ENCODE measurements around the gene BLVRB.
A peak's percentile ranks its signal among the peaks of the same experiment; 100 is the strongest.
"Not testable (repeated sequence)": the region's sequence is repeated elsewhere in the genome, so short reads cannot be mapped to it uniquely, and the experiment has no call there.

BLVRB gene

GRCh38 chr19:40475878-40476644 is 10.5 kb upstream of the BLVRB start:
- not testable (repeated sequence) for DNase-seq

GRCh38 chr19:40474737-40475136 is 9.2 kb upstream of the BLVRB start:
- no peak for DNase-seq

GRCh38 chr19:40472516-40472915 is 7.0 kb upstream of the BLVRB start:
- DNase-seq, result no peak

GRCh38 chr19:40471111-40471510 is 5.6 kb upstream of the BLVRB start:
- no peak for DNase-seq

GRCh38 chr19:40469011-40469410 is 3.5 kb upstream of the BLVRB start:
- DNase-seq, result no peak

GRCh38 chr19:40466985-40467734 is 1.6 kb upstream of the BLVRB start, which contains the start of gene SPTBN4:
SPTBN4 (plus strand) TSS chr19:40467001; CDS start chr19:40472622, 5,621 bp downstream.
- no peak for DNase-seq

- DNase-seq, result no peak
Observed at GRCh38 chr19:40466219-40466984, 857 bp upstream of the BLVRB start.

GRCh38 chr19:40465025-40465556 is 454 bp downstream of the BLVRB start:
- no peak for DNase-seq

- DNase-seq, result peak in 1 of 2 experiments; percentile 35
Observed at GRCh38 chr19:40464059-40465024, 1.2 kb downstream of the BLVRB start.

GRCh38 chr19:40463587-40464037 is 1.9 kb downstream of the BLVRB start:
- DNase-seq, result not testable (repeated sequence)

- no peak for DNase-seq
Observed at GRCh38 chr19:40461669-40462221, 3.8 kb downstream of the BLVRB start.

- DNase-seq, result no peak
Observed at GRCh38 chr19:40460185-40460584, 5.4 kb downstream of the BLVRB start.

- no peak for DNase-seq
Observed at GRCh38 chr19:40458597-40458974, 7.0 kb downstream of the BLVRB start.

GRCh38 chr19:40457953-40458596 is 7.5 kb downstream of the BLVRB start:
- no peak for DNase-seq

GRCh38 chr19:40457048-40457447 is 8.5 kb downstream of the BLVRB start:
- DNase-seq, result no peak

GRCh38 chr19:40453943-40454342 is 11.6 kb downstream of the BLVRB start:
- not testable (repeated sequence) for DNase-seq

GRCh38 chr19:40453151-40453735 is 12.3 kb downstream of the BLVRB start:
- DNase-seq, result no peak

GRCh38 chr19:40452016-40452415 is 13.5 kb downstream of the BLVRB start:
- no peak for DNase-seq

GRCh38 chr19:40450664-40451063 is 14.9 kb downstream of the BLVRB start:
- DNase-seq, result no peak

GRCh38 chr19:40449506-40449905 is 16.0 kb downstream of the BLVRB start:
- DNase-seq, result no peak
